ENCODE measurements around the gene POLR2M.
A peak's percentile ranks its signal among the peaks of the same experiment; 100 is the strongest.

POLR2M gene

GRCh38 chr15:57694279-57694678 is 12.2 kb upstream of the POLR2M start:
- no peak for DNase-seq

GRCh38 chr15:57696146-57696545 is 10.4 kb upstream of the POLR2M start:
- peak; percentile 48 for DNase-seq

DNA sequence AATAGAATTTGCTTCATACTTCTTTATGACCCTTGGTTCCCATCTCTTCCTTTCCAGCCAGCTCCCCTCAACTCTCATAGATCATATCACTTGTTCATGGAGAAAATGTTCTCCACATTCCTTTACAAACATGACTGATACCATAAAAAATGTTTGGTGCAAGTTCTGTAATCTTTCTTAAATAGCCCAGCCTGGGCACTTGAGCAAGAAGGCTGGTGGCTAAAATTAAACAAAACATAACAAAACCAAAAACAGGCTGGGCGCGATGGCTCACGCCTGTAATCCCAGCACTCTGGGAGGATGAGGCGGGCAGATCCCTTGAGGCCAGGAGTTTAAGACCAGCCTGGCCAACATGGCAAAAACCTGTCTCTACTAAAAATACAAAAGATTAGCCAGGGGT is 8.9 kb upstream of the POLR2M start:
- DNase-seq, result no peak

- peak; percentile 1 for DNase-seq
Measured at GRCh38 chr15:57698243-57698642, 8.3 kb upstream of the POLR2M start.

DNA sequence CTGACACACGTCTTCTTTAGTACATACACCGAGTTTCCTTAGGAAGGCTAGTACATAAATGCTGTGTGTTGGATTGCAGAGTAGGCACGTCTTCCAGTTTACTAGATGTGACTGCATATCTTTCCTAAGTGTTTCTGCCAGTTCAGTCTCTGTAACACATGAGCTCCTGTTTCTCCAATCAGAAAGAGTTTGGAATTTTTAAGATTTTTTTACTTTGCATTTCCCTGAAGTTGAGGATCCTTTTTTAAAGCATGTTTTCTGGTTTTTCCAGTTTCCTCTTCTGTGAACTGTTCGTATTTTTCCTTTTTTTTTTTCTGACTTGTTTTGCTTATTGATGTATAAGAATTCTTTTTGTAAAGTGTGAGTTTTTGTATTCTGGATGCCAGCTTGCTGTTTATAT is 7.5 kb upstream of the POLR2M start:
- no peak for DNase-seq

GRCh38 chr15:57703387-57703786 is 3.1 kb upstream of the POLR2M start:
- DNase-seq, result no peak

- DNase-seq, result no peak
Measured at GRCh38 chr15:57704441-57704840, 2.1 kb upstream of the POLR2M start.

- no peak for DNase-seq
Measured at GRCh38 chr15:57705746-57706404, 639 bp upstream of the POLR2M start.

- DNase-seq, result no peak
Measured at GRCh38 chr15:57708047-57708446, 1.5 kb downstream of the POLR2M start.

- no peak for DNase-seq
Measured at GRCh38 chr15:57718309-57718708, 11.8 kb downstream of the POLR2M start.

DNA sequence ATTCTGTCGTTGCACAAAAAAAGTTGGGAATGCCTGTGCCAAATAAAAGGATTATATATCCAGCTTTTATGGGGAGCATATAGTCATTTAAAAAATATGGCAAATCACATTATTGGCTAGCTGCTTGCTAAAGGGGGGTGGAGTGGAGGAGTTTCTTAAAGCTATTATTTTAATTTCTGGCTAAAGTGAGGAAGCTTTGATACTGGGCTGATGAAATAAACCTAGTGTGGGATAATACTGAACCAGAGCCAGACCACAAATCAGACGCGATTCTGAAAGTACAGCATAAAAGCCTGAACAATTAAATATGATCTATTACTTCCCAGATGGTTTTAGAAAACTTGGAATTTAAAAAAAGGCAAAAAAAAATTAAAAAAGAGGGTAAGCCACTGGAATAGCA is 14.4 kb downstream of the POLR2M start:
- DNase-seq, result no peak

GRCh38 chr15:57726411-57726810 is 19.9 kb downstream of the POLR2M start:
- DNase-seq, result no peak

- DNase-seq, result no peak
Measured at GRCh38 chr15:57727031-57727430, 20.5 kb downstream of the POLR2M start.

DNA sequence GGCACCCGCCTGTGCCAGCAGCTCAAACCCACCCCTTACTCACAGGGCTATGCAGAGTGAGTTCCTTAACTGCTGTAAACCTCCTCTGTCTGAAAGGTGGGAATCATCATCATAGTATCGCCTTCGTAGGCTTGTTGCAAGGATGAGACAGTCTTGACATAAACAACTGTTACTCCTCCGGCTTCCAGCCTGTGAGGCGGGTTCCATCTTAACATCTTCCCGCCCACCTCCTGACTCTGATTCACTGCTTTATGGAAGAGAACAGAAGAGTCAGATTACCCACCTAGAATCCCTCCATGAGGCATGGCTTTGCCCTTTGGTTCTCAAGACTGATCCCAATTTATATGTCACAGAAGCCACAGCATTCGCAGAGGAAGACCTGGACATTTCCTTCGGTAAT is 21.9 kb downstream of the POLR2M start:
- DNase-seq, result no peak

- no peak for DNase-seq
Measured at GRCh38 chr15:57730876-57731275, 24.4 kb downstream of the POLR2M start.

DNA sequence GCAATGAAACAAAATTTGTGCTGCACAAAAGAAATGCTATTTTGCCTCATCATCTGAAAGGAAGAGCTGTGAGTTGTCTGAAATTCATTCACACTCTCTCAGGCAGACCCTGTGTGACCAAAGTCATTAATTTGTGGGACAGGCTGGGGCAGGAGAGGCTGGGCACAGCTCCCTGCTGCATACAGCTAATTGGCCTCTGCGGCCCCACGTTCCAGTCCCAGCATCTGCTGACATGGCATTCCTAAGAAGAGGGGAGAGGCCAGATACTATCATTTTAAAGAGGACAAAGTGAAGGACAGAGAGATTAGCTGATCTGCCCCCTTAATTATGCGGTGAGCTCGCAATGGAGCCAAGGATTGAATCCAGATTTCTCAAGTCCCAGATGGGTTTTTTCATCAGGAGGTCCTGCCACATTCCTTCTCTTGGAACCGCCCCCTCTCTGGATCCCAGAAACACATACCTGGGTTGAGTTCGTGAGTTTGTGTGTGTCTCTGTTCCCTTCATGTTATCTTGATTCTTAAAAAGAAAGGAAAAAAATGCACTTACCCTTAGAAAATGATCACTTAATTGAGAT is 25.1 kb downstream of the POLR2M start:
- no peak for DNase-seq

- DNase-seq, result peak; percentile 4
Measured at GRCh38 chr15:57732526-57733331, 26.2 kb downstream of the POLR2M start.

- no peak for DNase-seq
Measured at GRCh38 chr15:57734860-57735259, 28.3 kb downstream of the POLR2M start.

DNA sequence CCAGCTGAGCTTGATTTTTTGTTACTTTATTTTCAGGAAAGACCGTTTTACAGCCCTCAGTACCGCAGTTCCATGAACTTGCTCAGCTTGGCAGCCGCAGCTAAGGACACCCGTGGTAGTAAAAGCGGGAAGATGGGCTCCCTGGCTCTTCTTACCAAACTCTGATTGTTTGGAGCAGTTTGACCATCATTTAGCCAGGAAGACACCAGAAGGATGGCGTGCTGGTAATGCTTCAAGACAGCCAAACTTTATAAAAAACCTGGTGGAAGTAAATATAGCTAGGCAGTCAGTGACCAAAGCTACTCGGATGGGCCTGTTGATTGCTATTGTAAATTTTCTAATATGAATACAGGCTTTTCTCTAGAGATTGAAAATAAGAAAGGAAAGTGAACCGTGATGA is 28.9 kb downstream of the POLR2M start:
- DNase-seq, result no peak

DNA sequence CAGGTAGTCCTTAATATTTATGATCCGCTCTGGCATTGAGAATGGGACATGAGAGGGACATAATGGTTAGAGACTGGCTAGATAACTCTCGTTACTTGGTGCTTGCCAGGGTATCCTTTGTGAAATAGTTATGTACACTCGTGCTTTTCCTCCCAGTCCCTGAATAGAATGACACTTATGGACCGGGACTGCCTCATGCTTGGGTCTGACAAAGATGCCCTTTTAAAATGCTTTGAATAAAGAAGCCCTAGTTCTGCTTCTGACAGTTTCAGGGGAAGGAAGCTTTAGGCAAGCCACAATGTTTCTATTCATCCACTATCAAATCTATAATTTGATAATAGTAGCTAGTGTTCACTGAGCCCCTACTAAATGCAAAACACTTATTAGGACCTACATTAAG is 29.4 kb downstream of the POLR2M start:
- DNase-seq, result no peak

DNA sequence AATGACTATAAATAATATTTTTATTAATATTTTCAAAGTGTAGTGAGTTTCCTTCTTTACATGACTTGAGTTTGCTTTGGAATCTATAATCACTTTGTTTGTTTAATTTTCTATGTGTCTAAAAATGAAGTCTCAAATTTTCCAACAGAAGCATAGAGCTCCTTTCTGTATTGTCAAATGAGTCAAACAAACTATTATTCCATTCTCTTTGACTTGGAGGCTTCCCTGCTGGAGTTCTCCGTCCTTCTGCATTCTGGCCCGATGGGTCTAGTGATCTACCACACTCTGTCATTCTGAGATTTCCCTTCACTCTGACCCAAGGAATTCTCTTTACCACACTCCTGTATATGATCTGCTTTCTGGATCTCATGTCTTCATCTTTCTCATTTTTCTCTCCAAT is 30.1 kb downstream of the POLR2M start:
- no peak for DNase-seq

DNA sequence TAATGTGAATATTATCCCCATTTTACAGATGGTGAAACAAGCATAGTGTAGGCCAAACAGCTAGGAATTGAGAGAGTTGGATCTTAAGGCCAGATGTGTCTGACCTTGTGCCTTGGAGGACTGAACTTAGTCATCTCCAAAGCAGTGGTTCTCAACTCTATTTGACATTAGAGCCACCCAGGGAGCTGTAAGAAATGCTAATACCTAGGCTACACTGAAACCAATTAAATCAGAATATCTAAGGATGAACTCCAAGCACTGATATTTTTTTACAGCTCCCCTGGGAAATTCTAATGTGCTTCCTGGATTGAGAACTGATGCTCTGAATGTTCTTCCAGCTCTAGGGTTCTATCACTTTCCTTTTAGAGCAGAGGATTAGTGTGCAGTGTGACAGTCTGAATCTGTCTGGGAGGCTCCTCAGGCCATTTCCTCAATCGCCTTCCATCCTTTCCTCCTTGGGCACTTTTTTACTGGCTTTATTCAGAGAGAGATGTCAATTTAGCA is 32.3 kb downstream of the POLR2M start:
- DNase-seq, result no peak

DNA sequence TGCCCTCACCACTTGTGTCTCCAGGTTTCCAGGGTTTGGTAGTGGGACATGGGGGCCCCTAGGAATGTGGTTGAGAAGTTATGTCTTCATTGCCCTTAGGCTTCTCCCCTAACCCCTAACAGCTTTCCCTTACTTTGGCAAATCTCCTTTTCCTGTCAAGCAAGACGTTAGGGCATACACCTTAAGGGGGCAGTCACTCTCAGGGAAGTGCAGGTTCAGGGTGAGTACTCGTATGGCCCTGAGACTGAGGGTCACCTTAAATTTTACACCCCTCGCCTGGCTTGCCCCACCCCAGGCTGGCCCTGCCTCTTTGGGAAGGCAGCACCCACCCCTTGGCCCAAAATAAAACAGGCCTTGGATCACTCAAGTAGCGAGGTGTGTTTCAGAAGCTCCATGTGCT is 33.5 kb downstream of the POLR2M start:
- no peak for DNase-seq

GRCh38 chr15:57741089-57741488 is 34.6 kb downstream of the POLR2M start:
- no peak for DNase-seq
